ENCODE data around the gene HLA-F.

Gene HLA-F

DNA sequence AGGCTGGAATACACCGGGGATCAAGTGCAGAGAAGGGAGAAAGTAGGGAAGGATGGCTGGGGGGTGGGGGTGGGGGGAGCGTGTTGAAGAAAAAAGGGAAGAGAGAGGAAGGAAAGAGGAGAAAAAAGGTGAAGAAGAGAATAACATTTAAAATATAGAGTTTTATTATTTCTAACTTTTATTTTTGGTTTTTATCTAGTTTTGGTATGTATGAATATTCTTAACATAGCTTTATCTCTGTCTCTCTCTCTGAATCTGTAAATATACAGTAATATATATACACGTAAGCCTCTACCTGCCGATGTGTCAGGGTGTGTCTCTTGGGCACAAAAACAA is 30.0 kb downstream of the HLA-F start:
- DNase-seq = no peak
- in situ Hi-C loops (cut with HindIII; ENCODE audit: low pct_ligation_motif_present, low pct_unique_long_range_greater_than_20kb, low sequenced_read_pairs) = no loop called here

DNA sequence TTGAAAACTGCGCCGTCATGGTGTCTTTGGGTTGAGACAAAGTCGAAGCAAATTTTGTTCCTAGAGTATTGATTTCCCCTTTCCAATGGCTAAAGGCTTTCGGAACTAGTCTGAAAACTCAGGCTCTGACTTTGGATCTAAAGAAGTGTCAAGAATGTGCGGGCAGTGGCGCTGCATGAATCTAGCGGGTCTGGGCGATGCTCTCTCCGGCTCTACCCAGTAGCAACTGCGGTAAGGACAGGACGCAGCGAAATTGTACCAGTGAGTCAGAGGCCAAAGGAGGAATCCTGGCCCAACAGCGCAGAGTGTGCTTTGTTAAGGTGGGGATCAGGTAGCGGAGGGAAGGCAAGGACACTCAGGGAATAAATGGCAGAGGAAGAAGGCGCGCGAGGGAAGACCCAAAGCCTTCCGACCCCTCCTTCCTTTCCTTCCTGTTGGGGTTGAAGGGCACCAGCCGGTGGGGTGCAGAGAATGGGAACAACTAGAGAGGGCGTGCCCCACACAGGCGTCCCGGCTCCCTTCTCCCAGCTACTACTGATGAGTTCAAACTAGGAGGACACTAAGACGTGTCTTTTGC is 32.1 kb downstream of the HLA-F start:
- in situ Hi-C loops (cut with HindIII; ENCODE audit: low pct_ligation_motif_present, low pct_unique_long_range_greater_than_20kb, low sequenced_read_pairs) = no loop called here
- no peak for DNase-seq

GRCh38 chr6:29757282-29757681 is 34.0 kb downstream of the HLA-F start:
- in situ Hi-C loops (cut with HindIII; ENCODE audit: low pct_ligation_motif_present, low pct_unique_long_range_greater_than_20kb, low sequenced_read_pairs) = no loop called here
- no peak for DNase-seq

- in situ Hi-C loops (cut with HindIII; ENCODE audit: low pct_ligation_motif_present, low pct_unique_long_range_greater_than_20kb, low sequenced_read_pairs) = no loop called here
- no peak for DNase-seq
These were observed 34.6 kb downstream of the HLA-F start for GRCh38 chr6:29757701-29758293.

DNA sequence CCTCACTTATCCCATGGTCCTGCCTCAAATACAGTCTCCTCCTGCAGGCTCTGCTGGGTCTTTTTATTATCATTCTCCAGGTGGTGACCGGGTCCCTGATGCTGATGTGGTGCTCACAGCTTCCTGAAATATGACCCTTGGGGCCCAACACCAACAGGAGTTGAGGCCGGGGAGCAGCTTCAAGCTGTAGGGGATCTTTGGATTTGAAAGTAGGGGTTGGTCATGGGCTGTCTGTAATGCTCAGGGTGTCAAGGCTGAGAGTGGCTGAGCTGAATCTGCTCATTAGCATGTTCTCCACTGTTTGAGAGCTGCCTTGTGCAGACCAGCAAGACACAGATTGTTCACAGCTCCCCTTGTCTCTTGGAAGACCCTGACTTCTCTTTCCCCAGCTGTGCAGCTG is 35.5 kb downstream of the HLA-F start:
- in situ Hi-C loops (cut with HindIII; ENCODE audit: low pct_ligation_motif_present, low pct_unique_long_range_greater_than_20kb, low sequenced_read_pairs) = no loop called here
- no peak for DNase-seq

- in situ Hi-C loops (cut with HindIII; ENCODE audit: low pct_ligation_motif_present, low pct_unique_long_range_greater_than_20kb, low sequenced_read_pairs) = no loop called here
- DNase-seq = no peak
These were observed 36.2 kb downstream of the HLA-F start for GRCh38 chr6:29759457-29759856.

DNA sequence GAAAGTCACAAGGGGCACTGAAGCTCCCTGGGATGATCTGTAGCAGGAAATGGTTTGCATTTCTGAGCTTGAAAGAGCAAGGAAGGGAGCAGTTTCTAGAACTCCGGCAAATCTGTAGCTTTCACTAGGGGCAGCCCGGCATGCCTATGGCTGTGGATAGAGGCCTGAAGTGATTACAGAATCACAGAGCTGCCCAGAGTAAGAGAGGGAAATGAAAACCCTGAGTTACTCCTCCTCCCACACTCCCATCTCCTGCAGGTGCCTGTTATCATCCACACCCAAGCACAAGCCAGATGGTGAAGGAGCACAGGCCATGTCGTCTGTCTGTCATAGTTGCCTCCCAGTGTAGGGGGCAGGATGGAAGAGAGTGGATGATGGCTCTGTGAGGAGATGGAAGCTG is 37.1 kb downstream of the HLA-F start:
- DNase-seq = no peak

GRCh38 chr6:29762051-29762450 is 38.8 kb downstream of the HLA-F start:
- in situ Hi-C loops (cut with HindIII; ENCODE audit: low pct_ligation_motif_present, low pct_unique_long_range_greater_than_20kb, low sequenced_read_pairs) = no loop called here
- peak; percentile 11 for DNase-seq

More for the DNA sequence above, 37.1 kb downstream of the HLA-F start:
- in situ Hi-C loops (cut with HindIII; ENCODE audit: low pct_ligation_motif_present, low pct_unique_long_range_greater_than_20kb, low sequenced_read_pairs) = no loop called here

GRCh38 chr6:29762781-29763214 is 39.6 kb downstream of the HLA-F start:
- in situ Hi-C loops (cut with HindIII; ENCODE audit: low pct_ligation_motif_present, low pct_unique_long_range_greater_than_20kb, low sequenced_read_pairs) = no loop called here

GRCh38 chr6:29763491-29764289 is 40.5 kb downstream of the HLA-F start:
- DNase-seq = peak; percentile 59
- in situ Hi-C loops (cut with HindIII; ENCODE audit: low pct_ligation_motif_present, low pct_unique_long_range_greater_than_20kb, low sequenced_read_pairs) = no loop called here

More at GRCh38 chr6:29762781-29763214, 39.6 kb downstream of the HLA-F start:
- DNase-seq = peak; percentile 27

- in situ Hi-C loops (cut with HindIII; ENCODE audit: low pct_ligation_motif_present, low pct_unique_long_range_greater_than_20kb, low sequenced_read_pairs) = no loop called here
- DNase-seq = no peak
These were observed 41.4 kb downstream of the HLA-F start for GRCh38 chr6:29764422-29765196.

DNA sequence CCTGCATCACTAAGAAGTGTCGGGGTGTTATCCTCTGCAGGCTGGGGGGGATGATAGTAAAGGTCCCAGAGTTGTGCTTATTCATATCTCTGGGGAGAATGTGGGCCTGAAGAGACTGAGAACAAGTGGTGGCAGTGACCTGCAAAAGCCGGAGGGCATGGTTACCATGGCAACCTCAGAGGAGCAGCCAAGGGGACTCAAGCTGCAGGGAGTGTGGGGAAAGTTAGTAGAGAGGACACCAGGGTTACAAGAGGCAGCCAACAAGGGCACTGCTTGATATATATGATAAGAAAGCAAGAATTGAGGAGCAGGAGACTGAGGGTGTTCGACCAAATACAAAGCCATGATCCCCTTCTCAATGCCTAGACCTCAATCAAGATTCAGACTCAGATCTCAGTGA is 46.1 kb downstream of the HLA-F start:
- DNase-seq = no peak
- in situ Hi-C loops (cut with HindIII; ENCODE audit: low pct_ligation_motif_present, low pct_unique_long_range_greater_than_20kb, low sequenced_read_pairs) = no loop called here

DNA sequence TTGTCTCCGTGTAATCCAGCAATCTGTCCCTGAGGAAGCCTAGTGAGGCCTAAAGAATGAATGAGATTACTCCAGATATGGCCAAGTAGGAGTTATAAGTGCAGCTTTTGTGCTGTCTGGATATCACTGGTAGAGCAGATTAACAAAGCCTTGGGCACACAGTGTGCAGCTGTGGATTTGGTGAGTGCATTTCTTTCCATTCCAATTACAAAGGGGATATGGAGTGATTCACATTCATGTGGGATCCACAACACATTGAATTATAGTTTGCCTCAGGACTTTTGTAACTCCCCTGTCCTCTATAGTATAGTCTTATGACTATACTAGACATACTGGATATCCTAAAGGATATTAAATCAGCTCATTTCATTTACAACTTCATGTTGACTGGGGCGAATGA is 47.1 kb downstream of the HLA-F start:
- in situ Hi-C loops (cut with HindIII; ENCODE audit: low pct_ligation_motif_present, low pct_unique_long_range_greater_than_20kb, low sequenced_read_pairs) = no loop called here
- DNase-seq = no peak

DNA sequence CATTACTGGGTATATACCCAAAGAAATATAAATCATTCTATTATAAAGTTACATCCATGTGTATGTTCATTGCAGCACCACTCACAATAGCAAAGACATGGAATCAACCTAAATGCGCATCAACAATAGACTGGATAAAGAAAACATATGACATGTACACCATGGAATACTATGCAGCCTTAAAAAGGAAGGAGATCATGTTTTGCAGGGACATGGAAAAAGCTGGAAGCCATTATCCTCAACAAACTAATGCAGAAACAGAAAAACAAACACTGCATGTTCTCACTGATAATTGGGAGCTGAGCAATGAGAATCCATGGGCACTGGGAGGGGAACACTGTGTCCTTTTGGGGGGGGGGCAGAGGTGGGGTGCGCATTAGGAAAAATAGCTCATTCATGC is 53.5 kb downstream of the HLA-F start:
- in situ Hi-C loops (cut with HindIII; ENCODE audit: low pct_ligation_motif_present, low pct_unique_long_range_greater_than_20kb, low sequenced_read_pairs) = no loop called here

More for the DNA sequence above, 53.5 kb downstream of the HLA-F start:
- no peak for DNase-seq
